Psoas muscle (tissue), 8 donors: Measurements from ENCODE around the gene SYK. TPM values are rescaled to one million over a fixed set of nuclear protein-coding genes. Genes with fewer than 3 reads are reported as not detected.

Source experiments
- ATAC-seq, 4 donors: fragments of 200-7000 bp; cut with Tn5 transposase; one replicate each; pipeline ENCODE4 v1.9.1; 2020; ENCODE audit warnings: moderate library complexity in 3 of 4, mild to moderate bottlenecking in 2 of 4
- DNase-seq, 2 donors: peaks; one replicate each; pipeline ENCODE4 v3.0.0-alpha.2; 2020
- H3K27ac ChIP-seq: fragments of 200-600 bp; one replicate; pipeline ENCODE4 v1.8.0; 2022
- H3K27me3 ChIP-seq, 3 donors: fragments of 200-600 bp in 1 of 3; one replicate each; pipeline versions ENCODE4 v1.6.1 to v1.8.0; 2013 to 2022; ENCODE audit warnings: low read length in 2 of 3, mild to moderate bottlenecking in 2 of 3, moderate library complexity in 1 of 3; ENCODE audit not compliant: insufficient read depth in 3 of 3
- H3K36me3 ChIP-seq, 2 donors: fragments of 200-600 bp in 1 of 2; one replicate each; pipeline versions ENCODE4 v1.6.1 to v1.8.0; 2013 to 2022; ENCODE audit warnings: low read depth in 1 of 2, mild to moderate bottlenecking in 1 of 2, moderate library complexity in 1 of 2; ENCODE audit not compliant: insufficient read depth in 1 of 2
- H3K4me1 ChIP-seq: fragments of 200-600 bp; one replicate; pipeline ENCODE4 v1.8.0; 2022
- H3K4me3 ChIP-seq: fragments of 200-600 bp; one replicate; pipeline ENCODE4 v1.8.0; 2022; ENCODE audit warnings: mild to moderate bottlenecking
- H3K9me3 ChIP-seq: fragments of 200-600 bp; one replicate; pipeline ENCODE4 v1.8.0; 2022
- CTCF ChIP-seq: fragments of 200-600 bp; IDR thresholded peaks from one replicate; pipeline ENCODE4 v1.8.0; 2022; ENCODE audit warnings: antibody characterized with exemption
- whole genome bisulfite sequencing, 3 donors: extraction: QIAGEN DNeasy Blood & Tissue Kit; methylation state at CpG; one replicate each; pipeline versions ENCODE4 v1.1.6 to v1.1.7; 2013; 5-methylcytosine and 5-hydroxymethylcytosine counted together
- intact Hi-C, 2 donors: fragments of 100-400 bp; cut with DNase I; formaldehyde crosslinking; loops; one replicate each; pipeline versions ENCODE4 v1.11.0 to v1.14.2; 2022
- polyA plus RNA-seq, 3 donors: library from polyadenylated mRNA; stranded (reverse); fragments of 200-250 nt; gene quantifications; one replicate each; pipeline ENCODE4 v1.2.3, GENCODE V29; 2013
- total RNA-seq, 4 donors: library from RNA; stranded (reverse); fragmentation: NEBNext Ultra II Directional in 2 of 4; extraction: Animal tissue kit (Norgen Biotek cat#: 25700) in 2 of 4; gene quantifications; one replicate each; pipeline versions ENCODE4 v1.2.1 to v1.2.4, GENCODE V29; 2021 to 2023
- donor health status: healthy with polysubstance abuse.
- donor health status: DM: no; HTN: no; CAD: no; lungs with moderate emphysema.
- donor health status: Bipolar disorder and iron deficiency.
- donor health status: healthy.
- donor health status: DM: yes; HTN: yes; CAD: no.
- donor health status: DM: no; HTN: no; CAD: no.
- donor health status: DM: no; HTN: no; CAD: no.
- donor health status: DM: yes; HTN: yes; CAD: no.

Gene SYK
- total and polyA plus RNA-seq, 7 donors = 0.40 to 2.8 (median 1.4) TPM

DNA sequence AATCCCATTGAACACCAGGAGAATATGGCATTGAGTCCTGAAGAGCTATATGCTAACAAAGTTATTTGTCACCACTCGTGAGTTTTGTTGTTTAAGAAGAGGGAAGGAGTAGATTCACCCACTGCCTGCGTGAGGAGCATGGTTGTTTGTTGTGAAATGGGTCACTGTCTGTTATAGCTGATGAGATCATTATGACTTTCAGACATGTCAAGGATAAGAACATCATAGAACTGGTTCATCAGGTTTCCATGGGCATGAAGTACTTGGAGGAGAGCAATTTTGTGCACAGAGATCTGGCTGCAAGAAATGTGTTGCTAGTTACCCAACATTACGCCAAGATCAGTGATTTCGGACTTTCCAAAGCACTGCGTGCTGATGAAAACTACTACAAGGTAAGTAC, 76.9 kb downstream of the SYK start:
- intact Hi-C loops = no loop called here
- DNase-seq (no peak), ATAC-seq (peak in 1 of 4 donors; percentile 53)
- Histone ChIP-seq H3K27me3 (no peaks in the 10 kb centered on the region), H3K9me3 (no peaks in the 10 kb centered on the region), H3K36me3 (no peaks in the 10 kb centered on the region), H3K4me1 (no peaks in the 10 kb centered on the region), H3K4me3 (no peak overlapping the region), H3K27ac (no peak overlapping the region)
- no peak for TF ChIP-seq CTCF
- 75 to 92% (median 89%) methylated on average over 5 of the region's 5 CpGs for WGBS, 3 donors

GRCh38 chr9:90880066-90880465, 78.4 kb downstream of the SYK start:
- H3K27me3 ChIP-seq = no peaks in the 10 kb centered on the region
- WGBS, 3 donors = 94 to 95% (median 94%) methylated on average over 2 of the region's 2 CpGs
- H3K27ac ChIP-seq = no peak overlapping the region
- DNase-seq = no peak
- no peak overlapping the region for H3K4me3 ChIP-seq
- H3K36me3 ChIP-seq = no peaks in the 10 kb centered on the region
- ATAC-seq = no peak
- TF ChIP-seq CTCF = no peak
- intact Hi-C loops = no loop called here
- no peaks in the 10 kb centered on the region for H3K4me1 ChIP-seq
- no peaks in the 10 kb centered on the region for H3K9me3 ChIP-seq

DNA sequence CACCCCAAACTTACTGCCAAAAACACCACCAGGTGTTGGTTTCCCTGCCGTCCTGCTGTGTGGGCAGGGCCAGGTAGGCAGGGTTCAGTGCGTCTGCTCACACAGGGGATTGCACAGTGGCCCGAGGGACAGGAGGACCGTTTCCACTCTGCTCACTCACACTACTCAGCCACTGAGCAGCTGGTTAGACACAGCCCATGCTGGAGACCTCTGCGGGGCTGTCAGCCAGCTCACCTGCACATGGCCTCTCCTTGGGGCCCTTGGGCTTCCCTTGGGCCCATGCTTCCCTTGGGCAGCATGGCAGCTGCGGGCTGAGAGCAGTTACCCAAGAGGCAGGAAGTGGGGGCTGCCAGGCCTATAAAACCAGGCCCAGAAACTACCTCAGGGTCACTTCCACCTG, 79.0 kb downstream of the SYK start:
- Histone ChIP-seq H3K27ac (no peak overlapping the region), H3K27me3 (no peaks in the 10 kb centered on the region), H3K36me3 (no peaks in the 10 kb centered on the region), H3K9me3 (no peaks in the 10 kb centered on the region), H3K4me3 (no peak overlapping the region), H3K4me1 (no peaks in the 10 kb centered on the region)
- WGBS, 3 donors = 82 to 86% (median 85%) methylated on average over 6 of the region's 6 CpGs
- DNase-seq = no peak
- intact Hi-C loops = no loop called here
- no peak for ATAC-seq
- TF ChIP-seq CTCF = no peak

- intact Hi-C loops = no loop called here
- 43 to 50% (median 45%) methylated on average over 9 of the region's 9 CpGs for WGBS, 3 donors
- no peak for TF ChIP-seq CTCF
- no peaks in the 10 kb centered on the region for H3K9me3 ChIP-seq
- no peaks in the 10 kb centered on the region for H3K36me3 ChIP-seq
- ATAC-seq (no peak), DNase-seq (no peak)
- no peaks in the 10 kb centered on the region for H3K4me1 ChIP-seq
- no peak overlapping the region for H3K4me3 ChIP-seq
- H3K27ac ChIP-seq = no peak overlapping the region
- H3K27me3 ChIP-seq = no peaks in the 10 kb centered on the region
Observed at GRCh38 chr9:90881648-90882047, 80.0 kb downstream of the SYK start.

DNA sequence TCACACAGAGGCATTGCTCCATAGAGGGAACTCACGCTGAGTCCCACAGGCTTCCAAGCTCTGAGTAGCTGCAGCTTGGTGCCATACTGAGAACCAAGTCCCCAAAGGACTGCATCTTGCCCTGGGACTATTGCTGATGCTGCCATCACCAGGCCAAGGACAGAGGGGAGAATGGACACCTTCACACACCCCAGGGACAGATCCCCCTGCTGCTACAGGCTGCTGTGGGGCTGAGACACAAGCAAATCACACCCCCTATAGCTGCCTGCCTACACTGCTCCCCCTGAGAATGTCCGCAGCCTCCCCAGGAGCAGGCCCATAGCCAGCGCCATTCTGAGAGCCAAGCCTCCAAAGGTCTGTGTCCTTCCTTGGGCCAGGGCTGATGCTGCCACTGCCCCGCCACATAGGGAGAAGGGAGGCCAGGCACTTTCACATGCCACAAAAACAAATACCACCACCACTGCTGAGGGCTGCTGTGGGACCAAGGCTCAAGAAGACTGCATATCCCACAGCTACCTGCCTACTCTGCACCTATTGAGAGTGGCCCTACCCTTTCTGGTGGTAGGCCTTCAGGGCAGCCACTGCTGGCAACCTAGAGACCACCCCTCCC, 81.5 kb downstream of the SYK start:
- Histone ChIP-seq H3K9me3 (no peaks in the 10 kb centered on the region), H3K4me3 (no peak overlapping the region), H3K36me3 (no peaks in the 10 kb centered on the region), H3K27ac (no peak overlapping the region), H3K27me3 (peaks cover 0 to 1% (median 0%) of the 10 kb centered on the region in 3 donors), H3K4me1 (no peaks in the 10 kb centered on the region)
- ATAC-seq = no peak
- intact Hi-C loops = no loop called here
- WGBS, 3 donors = 87 to 100% (median 98%) methylated on average over 3 to 4 of the region's 4 CpGs
- no peak for TF ChIP-seq CTCF
- DNase-seq = no peak
